Mucosa of descending colon (tissue), 3 donors: ENCODE results near the gene NELFA. TPM values are rescaled to one million over a fixed set of nuclear protein-coding genes. Genes with fewer than 3 reads are reported as not detected.

Source experiments
- ATAC-seq: fragments of 200-7000 bp; cut with Tn5 transposase; one replicate; pipeline ENCODE4 v1.9.1; 2020; ENCODE audit warnings: mild to moderate bottlenecking, moderate library complexity
- DNase-seq, 3 donors: peaks; one replicate each; pipeline ENCODE4 v3.0.0-alpha.2; 2020
- H3K36me3 ChIP-seq: fragments of 200-600 bp; one replicate; pipeline ENCODE4 v1.8.0; 2021; ENCODE audit warnings: low read depth, mild to moderate bottlenecking
- H3K4me1 ChIP-seq: fragments of 200-600 bp; one replicate; pipeline ENCODE4 v1.8.0; 2021; ENCODE audit warnings: low read depth, mild to moderate bottlenecking
- H3K4me3 ChIP-seq: fragments of 200-600 bp; one replicate; pipeline ENCODE4 v1.8.0; 2021; ENCODE audit warnings: mild to moderate bottlenecking
- H3K9me3 ChIP-seq: fragments of 200-600 bp; one replicate; pipeline ENCODE4 v1.8.0; 2021; ENCODE audit warnings: mild to moderate bottlenecking
- CTCF ChIP-seq: fragments of 200-600 bp; IDR thresholded peaks from one replicate; pipeline ENCODE4 v1.8.0; 2022; ENCODE audit warnings: antibody characterized with exemption, mild to moderate bottlenecking
- intact Hi-C, 2 donors: fragments of 100-400 bp; cut with DNase I in 1 of 2; cut with micrococcal nuclease in 1 of 2; formaldehyde crosslinking; loops; one replicate each; pipeline versions ENCODE4 v1.11.0 to v1.11.1; 2022; cut with DNase I, micrococcal nuclease
- microRNA-seq: library from miRNA; unstranded; fragments of <30 nt; microRNA quantifications from one replicate; pipeline ENCODE4, GENCODE V29; 2019
- total RNA-seq, 3 donors: library from RNA; stranded (reverse); fragmentation: NEBNext Ultra II Directional in 2 of 3; extraction: Animal tissue kit (Norgen Biotek cat#: 25700) in 2 of 3; gene quantifications; one replicate each; pipeline versions ENCODE4 v1.2.1 to v1.2.4, GENCODE V29; 2021 to 2023
- donor health status: DM: no; HTN: no; CAD: no; lungs with moderate emphysema.
- donor health status: DM: no; HTN: no; CAD: no.
- donor health status: DM: no; HTN: yes; CAD: no.

The NELFA gene
- total RNA-seq, 3 donors from 2014 or later: 31.1 to 34.2 (median 31.5) TPM

DNA sequence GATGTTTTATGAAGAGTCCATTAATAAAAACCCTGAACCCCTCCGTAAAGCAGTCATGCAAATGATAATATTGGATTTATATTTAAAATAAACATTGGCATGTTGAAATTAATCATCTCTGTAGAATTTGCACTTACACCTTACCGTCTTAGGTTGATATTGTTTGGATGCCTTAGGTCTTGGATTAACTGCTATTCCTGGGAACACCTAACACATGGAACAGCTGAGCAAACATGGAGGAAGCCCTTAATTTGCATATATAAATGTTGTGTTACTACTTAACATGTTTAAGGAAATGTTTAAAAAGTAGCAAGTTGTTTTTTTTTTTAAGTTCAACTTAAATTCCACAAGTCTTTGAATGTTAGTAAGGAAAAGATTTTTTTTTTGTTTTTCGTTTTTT is 75.1 kb downstream of the NELFA start:
- no peak for ATAC-seq
- H3K4me1 ChIP-seq: no peaks in the 10 kb centered on the region
- TF ChIP-seq CTCF: no peak
- no peak for DNase-seq
- H3K9me3 ChIP-seq: no peaks in the 10 kb centered on the region
- H3K36me3 ChIP-seq: peaks cover 9% of the 10 kb centered on the region
- intact Hi-C loops: no loop called here
- no peak overlapping the region for H3K4me3 ChIP-seq

GRCh38 chr4:1932736-1933135 is 76.0 kb downstream of the NELFA start:
- peaks cover 9% of the 10 kb centered on the region for H3K36me3 ChIP-seq
- DNase-seq (no peak), ATAC-seq (no peak)
- TF ChIP-seq CTCF: no peak
- H3K4me3 ChIP-seq: no peak overlapping the region
- H3K9me3 ChIP-seq: no peaks in the 10 kb centered on the region
- H3K4me1 ChIP-seq: no peaks in the 10 kb centered on the region
- intact Hi-C loops: no loop called here

Small RNA genes within 50 kb of the gene (microRNA-seq; reads per million reads assigned to microRNA genes)
- gene MIR943: not detected

Other genes starting within 250 kb of the NELFA start
- 10 to 100 TPM; 25.5 to 79.1 (median 31.2) TPM for gene FGFR3, start 215.7 kb downstream of the NELFA start, total RNA-seq
- 100 to 1,000 TPM in 2 of 3 donors, 10 to 100 TPM in 1; 85.5 to 160 (median 133) TPM for gene LETM1, start 152.8 kb downstream of the NELFA start, total RNA-seq
- gene NSD2, start 137.6 kb downstream of the NELFA start, total RNA-seq: 100 to 1,000 TPM in 1 of 3 donors, 10 to 100 TPM in 2; 82.8 to 114 (median 83.3) TPM
- gene NAT8L, start 50.4 kb upstream of the NELFA start, total RNA-seq: under 1 TPM; 0.24 to 0.66 (median 0.26) TPM
- gene HAUS3, start 233.1 kb upstream of the NELFA start, total RNA-seq: 10 to 100 TPM in 2 of 3 donors, 1 to 10 TPM in 1; 9.9 to 13.7 (median 11.4) TPM
- gene POLN, start 233.1 kb upstream of the NELFA start, total RNA-seq: 1 to 10 TPM; 1.4 to 4.6 (median 1.4) TPM